ENCODE measurements around the gene H2AZ2.
A peak's percentile ranks its signal among the peaks of the same experiment; 100 is the strongest.
"Not testable (repeated sequence)": the region's sequence is repeated elsewhere in the genome, so short reads cannot be mapped to it uniquely, and the experiment has no call there.

H2AZ2 gene

GRCh38 chr7:44870780-44871179 is 22.9 kb upstream of the H2AZ2 start:
- DNase-seq (ENCODE audit: low spot score), result not testable (repeated sequence)

- not testable (repeated sequence) for DNase-seq (ENCODE audit: low spot score)
Measured at GRCh38 chr7:44870336-44870735, 22.4 kb upstream of the H2AZ2 start.

GRCh38 chr7:44867073-44867995 is 19.4 kb upstream of the H2AZ2 start:
- no peak for DNase-seq (ENCODE audit: low spot score)

- DNase-seq (ENCODE audit: low spot score), result not testable (repeated sequence)
Measured at GRCh38 chr7:44861949-44862348, 14.1 kb upstream of the H2AZ2 start.

GRCh38 chr7:44858161-44858560 is 10.3 kb upstream of the H2AZ2 start:
- no peak for DNase-seq (ENCODE audit: low spot score)

GRCh38 chr7:44854644-44855364 is 6.9 kb upstream of the H2AZ2 start:
- DNase-seq (ENCODE audit: low spot score), result no peak

GRCh38 chr7:44853391-44853790 is 5.5 kb upstream of the H2AZ2 start:
- no peak for DNase-seq (ENCODE audit: low spot score)

GRCh38 chr7:44852590-44852989 is 4.7 kb upstream of the H2AZ2 start:
- no peak for DNase-seq (ENCODE audit: low spot score)

- DNase-seq (ENCODE audit: low spot score), result no peak
Measured at GRCh38 chr7:44849885-44850544, 2.1 kb upstream of the H2AZ2 start.

GRCh38 chr7:44849259-44849884 is 1.5 kb upstream of the H2AZ2 start:
- DNase-seq (ENCODE audit: low spot score), result no peak

- DNase-seq (ENCODE audit: low spot score), result peak; percentile 92
Measured at GRCh38 chr7:44847509-44847919, 373 bp downstream of the H2AZ2 start.

- no peak for DNase-seq (ENCODE audit: low spot score)
Measured at GRCh38 chr7:44846816-44847508, 925 bp downstream of the H2AZ2 start.

GRCh38 chr7:44846390-44846789 is 1.5 kb downstream of the H2AZ2 start:
- not testable (repeated sequence) for DNase-seq (ENCODE audit: low spot score)

GRCh38 chr7:44845451-44845850 is 2.4 kb downstream of the H2AZ2 start:
- DNase-seq (ENCODE audit: low spot score), result no peak

- DNase-seq (ENCODE audit: low spot score), result not testable (repeated sequence)
Measured at GRCh38 chr7:44843440-44843839, 4.4 kb downstream of the H2AZ2 start.

GRCh38 chr7:44842675-44843074 is 5.2 kb downstream of the H2AZ2 start:
- DNase-seq (ENCODE audit: low spot score), result peak; percentile 55

- DNase-seq (ENCODE audit: low spot score), result no peak
Measured at GRCh38 chr7:44838751-44839150, 9.1 kb downstream of the H2AZ2 start.

- DNase-seq (ENCODE audit: low spot score), result no peak
Measured at GRCh38 chr7:44827567-44827966, 20.3 kb downstream of the H2AZ2 start.

- DNase-seq (ENCODE audit: low spot score), result no peak
Measured at GRCh38 chr7:44824894-44825526, 22.9 kb downstream of the H2AZ2 start.

GRCh38 chr7:44823255-44823781 is 24.6 kb downstream of the H2AZ2 start:
- no peak for DNase-seq (ENCODE audit: low spot score)

- no peak for DNase-seq (ENCODE audit: low spot score)
Measured at GRCh38 chr7:44819292-44819691, 28.6 kb downstream of the H2AZ2 start.
